Glutamatergic neuron (in vitro differentiated cells): ENCODE data around the gene CEACAM19. TPM values are rescaled to one million over a fixed set of nuclear protein-coding genes. Genes with fewer than 3 reads are reported as not detected.
A peak's percentile ranks its signal among the peaks of the same experiment; 100 is the strongest.

Experiments used
- DNase-seq: peaks from one replicate; pipeline ENCODE4 v3.0.0; 2022
- H3K27ac Mint-ChIP-seq: one replicate; pipeline ENCODE4 v1.8.0; 2020; ENCODE audit warnings: mild to moderate bottlenecking, mixed read lengths, inconsistent platforms; ENCODE audit not compliant: unreplicated experiment
- H3K27me3 Mint-ChIP-seq: one replicate; pipeline ENCODE4 v1.8.0; 2020; ENCODE audit warnings: mild to moderate bottlenecking, moderate library complexity, mixed read lengths, inconsistent platforms; ENCODE audit not compliant: unreplicated experiment
- H3K36me3 Mint-ChIP-seq: one replicate; pipeline ENCODE4 v1.8.0; 2020; ENCODE audit warnings: mild to moderate bottlenecking, mixed read lengths, inconsistent platforms; ENCODE audit not compliant: unreplicated experiment
- H3K4me1 Mint-ChIP-seq: one replicate; pipeline ENCODE4 v1.8.0; 2020; ENCODE audit warnings: mild to moderate bottlenecking, low read depth, mixed read lengths, inconsistent platforms; ENCODE audit not compliant: unreplicated experiment
- H3K4me3 Mint-ChIP-seq: one replicate; pipeline ENCODE4 v1.8.0; 2020; ENCODE audit warnings: mild to moderate bottlenecking, mixed read lengths, inconsistent platforms; ENCODE audit not compliant: unreplicated experiment
- H3K9me3 Mint-ChIP-seq: one replicate; pipeline ENCODE4 v1.8.0; 2020; ENCODE audit warnings: mild to moderate bottlenecking, moderate library complexity, mixed read lengths, inconsistent platforms; ENCODE audit not compliant: unreplicated experiment
- CTCF ChIP-seq: fragments of 200-600 bp; sonication (generic); IDR thresholded peaks from one replicate; pipeline ENCODE4 v1.5.0; 2021; ENCODE audit not compliant: partially characterized antibody, unreplicated experiment
- total RNA-seq: library from RNA; stranded (reverse); fragmentation: NEBNext Ultra II Directional; extraction: Animal tissue kit (Norgen Biotek cat#: 25700); gene quantifications from one replicate; pipeline ENCODE4 v1.2.1, GENCODE V29; 2021; ENCODE audit not compliant: unreplicated experiment

The CEACAM19 gene
- total RNA-seq, 1 donor from 2014 or later = 1.5 TPM

- no peak for TF ChIP-seq CTCF
- Mint-ChIP-seq H3K36me3 (no peaks in the 10 kb centered on the region), H3K27ac (no peak overlapping the region), H3K27me3 (no peaks in the 10 kb centered on the region), H3K9me3 (peaks cover 2% of the 10 kb centered on the region), H3K4me3 (peak overlapping the region; percentile 6), H3K4me1 (peaks cover 2% of the 10 kb centered on the region)
- DNase-seq = no peak
Observed at GRCh38 chr19:44673510-44673909, 2.2 kb downstream of the CEACAM19 start.

- no peak for TF ChIP-seq CTCF
- no peaks in the 10 kb centered on the region for H3K36me3 Mint-ChIP-seq
- no peaks in the 10 kb centered on the region for H3K27me3 Mint-ChIP-seq
Observed at GRCh38 chr19:44675521-44675920, 4.2 kb downstream of the CEACAM19 start.

GRCh38 chr19:44677019-44677811 is 5.9 kb downstream of the CEACAM19 start:
- Mint-ChIP-seq H3K4me3 (peak overlapping the region; percentile 67), H3K27ac (no peak overlapping the region), H3K4me1 (peaks cover 2% of the 10 kb centered on the region), H3K9me3 (peaks cover 2% of the 10 kb centered on the region), H3K36me3 (no peaks in the 10 kb centered on the region), H3K27me3 (peaks cover 2% of the 10 kb centered on the region)
- no peak for TF ChIP-seq CTCF
- DNase-seq = no peak

More at GRCh38 chr19:44675521-44675920, 4.2 kb downstream of the CEACAM19 start:
- Mint-ChIP-seq H3K27ac (no peak overlapping the region), H3K4me3 (no peak overlapping the region), H3K4me1 (peaks cover 2% of the 10 kb centered on the region), H3K9me3 (peaks cover 2% of the 10 kb centered on the region)
- no peak for DNase-seq

GRCh38 chr19:44680536-44680935 is 9.3 kb downstream of the CEACAM19 start:
- no peak for DNase-seq
- H3K36me3 Mint-ChIP-seq = no peaks in the 10 kb centered on the region
- H3K27ac Mint-ChIP-seq = no peak overlapping the region
- H3K4me3 Mint-ChIP-seq = no peak overlapping the region
- peaks cover 2% of the 10 kb centered on the region for H3K4me1 Mint-ChIP-seq
- peaks cover 4% of the 10 kb centered on the region for H3K9me3 Mint-ChIP-seq
- TF ChIP-seq CTCF = no peak
- H3K27me3 Mint-ChIP-seq = peaks cover 4% of the 10 kb centered on the region
